Measurements from ENCODE around the gene ZNF385D. TPM values are rescaled to one million over a fixed set of nuclear protein-coding genes. Genes with fewer than 3 reads are reported as not detected.
A peak's percentile ranks its signal among the peaks of the same experiment; 100 is the strongest.

ZNF385D gene
- total RNA-seq, 1 donor from 2014 or later = not detected

DNA sequence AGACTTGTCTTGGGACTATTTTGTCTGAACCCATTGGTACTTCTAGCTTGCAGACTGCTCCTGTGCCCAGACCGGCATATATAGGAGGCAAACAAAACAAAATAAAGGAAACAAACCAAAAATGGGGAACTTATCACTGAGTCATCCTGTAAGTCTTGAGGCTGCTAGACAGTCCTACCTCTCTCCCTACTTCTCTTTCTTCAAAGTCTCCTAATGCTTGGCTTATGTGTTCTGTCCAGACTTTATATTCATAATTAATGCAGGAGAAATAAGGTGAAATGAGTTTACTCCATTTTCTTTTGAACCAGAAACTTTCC lies 266.2 kb downstream of the ZNF385D start:
- DNase-seq (ENCODE audit: low read depth) = no peak
- Histone ChIP-seq H3K4me3 (ENCODE audit: low read depth, low read length) (no peak overlapping the region), H3K36me3 (ENCODE audit: control insufficient read depth, insufficient read depth, low read length) (no peaks in the 10 kb centered on the region), H3K27me3 (ENCODE audit: control insufficient read depth, insufficient read depth, low read length) (no peaks in the 10 kb centered on the region)
- TF ChIP-seq, protein P1, sequence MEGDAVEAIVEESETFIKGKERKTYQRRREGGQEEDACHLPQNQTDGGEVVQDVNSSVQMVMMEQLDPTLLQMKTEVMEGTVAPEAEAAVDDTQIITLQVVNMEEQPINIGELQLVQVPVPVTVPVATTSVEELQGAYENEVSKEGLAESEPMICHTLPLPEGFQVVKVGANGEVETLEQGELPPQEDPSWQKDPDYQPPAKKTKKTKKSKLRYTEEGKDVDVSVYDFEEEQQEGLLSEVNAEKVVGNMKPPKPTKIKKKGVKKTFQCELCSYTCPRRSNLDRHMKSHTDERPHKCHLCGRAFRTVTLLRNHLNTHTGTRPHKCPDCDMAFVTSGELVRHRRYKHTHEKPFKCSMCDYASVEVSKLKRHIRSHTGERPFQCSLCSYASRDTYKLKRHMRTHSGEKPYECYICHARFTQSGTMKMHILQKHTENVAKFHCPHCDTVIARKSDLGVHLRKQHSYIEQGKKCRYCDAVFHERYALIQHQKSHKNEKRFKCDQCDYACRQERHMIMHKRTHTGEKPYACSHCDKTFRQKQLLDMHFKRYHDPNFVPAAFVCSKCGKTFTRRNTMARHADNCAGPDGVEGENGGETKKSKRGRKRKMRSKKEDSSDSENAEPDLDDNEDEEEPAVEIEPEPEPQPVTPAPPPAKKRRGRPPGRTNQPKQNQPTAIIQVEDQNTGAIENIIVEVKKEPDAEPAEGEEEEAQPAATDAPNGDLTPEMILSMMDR (IDR thresholded peaks at IDR 0.05; ENCODE audit: insufficient read depth, low read length, poor library complexity, severe bottlenecking) = no peak

- peak; percentile 18 for DNase-seq (ENCODE audit: low read depth)
- TF ChIP-seq, protein P1 (IDR thresholded peaks at IDR 0.05; ENCODE audit: insufficient read depth, low read length, poor library complexity, severe bottlenecking) = peak; percentile 63
- no peaks in the 10 kb centered on the region for H3K36me3 ChIP-seq (ENCODE audit: control insufficient read depth, insufficient read depth, low read length)
- H3K4me3 ChIP-seq (ENCODE audit: low read depth, low read length) = no peak overlapping the region
- H3K27me3 ChIP-seq (ENCODE audit: control insufficient read depth, insufficient read depth, low read length) = no peaks in the 10 kb centered on the region
Observed at GRCh38 chr3:21484057-21484827, 266.8 kb downstream of the ZNF385D start.

DNA sequence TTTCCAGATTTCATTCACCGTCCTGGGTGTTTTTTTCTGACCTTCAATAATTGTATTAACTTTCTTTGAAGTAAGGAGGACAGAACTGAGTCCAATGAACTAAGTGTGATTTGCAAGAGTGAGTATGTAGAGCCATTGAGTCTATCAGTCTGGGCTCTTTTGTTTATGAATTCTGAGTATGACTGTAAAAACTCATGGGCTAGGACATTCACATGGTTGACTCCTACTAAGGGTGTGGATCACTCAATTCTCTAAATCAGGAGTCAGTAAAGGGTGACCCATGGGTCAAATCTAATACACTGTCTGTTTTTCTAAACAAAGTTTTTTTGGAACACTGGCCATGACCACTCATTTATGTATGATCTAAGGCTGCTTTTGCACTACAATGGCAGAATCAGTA lies 269.0 kb downstream of the ZNF385D start:
- TF ChIP-seq, protein P1 (IDR thresholded peaks at IDR 0.05; ENCODE audit: insufficient read depth, low read length, poor library complexity, severe bottlenecking) = no peak
- no peak for DNase-seq (ENCODE audit: low read depth)
- no peak overlapping the region for H3K4me3 ChIP-seq (ENCODE audit: low read depth, low read length)
- H3K27me3 ChIP-seq (ENCODE audit: control insufficient read depth, insufficient read depth, low read length) = no peaks in the 10 kb centered on the region
- no peaks in the 10 kb centered on the region for H3K36me3 ChIP-seq (ENCODE audit: control insufficient read depth, insufficient read depth, low read length)

DNA sequence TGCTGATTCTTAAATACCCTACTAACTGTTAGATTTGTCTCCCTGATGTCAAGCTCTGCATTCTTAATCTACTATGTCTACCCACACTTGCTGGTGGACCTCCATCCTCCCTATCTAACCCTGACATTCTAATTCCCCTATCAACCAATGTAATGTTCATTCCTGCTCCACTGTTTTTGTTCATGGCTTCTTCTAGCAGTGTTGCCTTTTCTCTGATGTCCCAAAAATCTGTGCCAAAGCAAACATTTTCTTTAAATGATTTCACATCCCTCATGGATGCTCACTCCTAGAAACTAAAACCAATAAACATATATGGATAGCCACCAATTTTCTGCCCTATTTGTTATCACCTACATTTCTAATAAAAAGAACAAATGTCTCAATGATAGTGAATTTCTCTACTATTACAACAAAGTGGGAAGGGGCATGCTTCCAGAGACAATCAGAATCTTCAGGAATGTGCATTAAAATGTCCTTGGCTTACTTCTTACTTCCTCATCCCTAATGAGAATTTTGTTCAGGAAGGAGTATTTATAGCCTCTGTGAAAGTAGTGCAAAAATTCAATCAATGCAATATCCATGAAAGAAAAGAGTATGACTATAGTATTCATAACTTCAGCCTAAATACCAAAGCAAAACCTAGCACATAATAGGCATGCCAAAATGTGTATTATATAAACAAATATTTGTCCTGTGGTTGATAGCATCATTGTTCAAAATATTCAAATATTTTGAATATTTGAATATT lies 273.3 kb downstream of the ZNF385D start:
- TF ChIP-seq, protein P1 (IDR thresholded peaks at IDR 0.05; ENCODE audit: insufficient read depth, low read length, poor library complexity, severe bottlenecking) = no peak
- Histone ChIP-seq H3K36me3 (ENCODE audit: control insufficient read depth, insufficient read depth, low read length) (no peaks in the 10 kb centered on the region), H3K4me3 (ENCODE audit: low read depth, low read length) (no peak overlapping the region), H3K27me3 (ENCODE audit: control insufficient read depth, insufficient read depth, low read length) (no peaks in the 10 kb centered on the region)
- no peak for DNase-seq (ENCODE audit: low read depth)

- Histone ChIP-seq H3K4me3 (ENCODE audit: low read depth, low read length) (no peak overlapping the region), H3K36me3 (ENCODE audit: control insufficient read depth, insufficient read depth, low read length) (no peaks in the 10 kb centered on the region), H3K27me3 (ENCODE audit: control insufficient read depth, insufficient read depth, low read length) (no peaks in the 10 kb centered on the region)
- TF ChIP-seq, protein P1 (IDR thresholded peaks at IDR 0.05; ENCODE audit: insufficient read depth, low read length, poor library complexity, severe bottlenecking) = no peak
- DNase-seq (ENCODE audit: low read depth) = no peak
Observed at GRCh38 chr3:21466476-21466875, 284.5 kb downstream of the ZNF385D start.

All from kidney epithelial cell (primary cell).